ENCODE measurements around the gene LVRN. TPM values are rescaled to one million over a fixed set of nuclear protein-coding genes. Genes with fewer than 3 reads are reported as not detected.

LVRN gene
- total RNA-seq, 4 donors from 2014 or later, result 4.2 to 15.9 (median 11.7) TPM

DNA sequence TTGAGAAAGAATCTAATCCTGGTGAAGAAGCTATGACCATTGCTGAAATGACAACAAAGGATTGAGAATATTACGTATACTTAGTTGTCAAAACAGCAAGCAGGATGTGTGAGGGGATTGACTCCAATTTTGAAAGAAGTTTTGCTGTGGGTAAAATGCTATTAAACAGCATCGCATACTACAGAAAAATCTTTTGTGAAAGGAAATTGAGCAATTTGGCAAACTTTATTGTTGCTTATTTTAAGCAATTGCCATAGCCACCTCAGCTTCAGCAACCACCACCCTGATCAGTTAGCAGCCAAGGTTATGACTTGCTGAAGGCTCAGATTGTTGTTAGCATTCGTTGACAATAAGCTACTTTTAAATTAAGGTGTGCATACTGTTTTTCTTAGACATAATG is 47.5 kb downstream of the LVRN start:
- Histone ChIP-seq H3K27ac (no peak overlapping the region), H3K36me3 (no peaks in the 10 kb centered on the region), H3K9me3 (no peaks in the 10 kb centered on the region), H3K4me3 (no peak overlapping the region), H3K4me1 (no peaks in the 10 kb centered on the region), H3K27me3 (no peaks in the 10 kb centered on the region)
- TF ChIP-seq, protein P1, sequence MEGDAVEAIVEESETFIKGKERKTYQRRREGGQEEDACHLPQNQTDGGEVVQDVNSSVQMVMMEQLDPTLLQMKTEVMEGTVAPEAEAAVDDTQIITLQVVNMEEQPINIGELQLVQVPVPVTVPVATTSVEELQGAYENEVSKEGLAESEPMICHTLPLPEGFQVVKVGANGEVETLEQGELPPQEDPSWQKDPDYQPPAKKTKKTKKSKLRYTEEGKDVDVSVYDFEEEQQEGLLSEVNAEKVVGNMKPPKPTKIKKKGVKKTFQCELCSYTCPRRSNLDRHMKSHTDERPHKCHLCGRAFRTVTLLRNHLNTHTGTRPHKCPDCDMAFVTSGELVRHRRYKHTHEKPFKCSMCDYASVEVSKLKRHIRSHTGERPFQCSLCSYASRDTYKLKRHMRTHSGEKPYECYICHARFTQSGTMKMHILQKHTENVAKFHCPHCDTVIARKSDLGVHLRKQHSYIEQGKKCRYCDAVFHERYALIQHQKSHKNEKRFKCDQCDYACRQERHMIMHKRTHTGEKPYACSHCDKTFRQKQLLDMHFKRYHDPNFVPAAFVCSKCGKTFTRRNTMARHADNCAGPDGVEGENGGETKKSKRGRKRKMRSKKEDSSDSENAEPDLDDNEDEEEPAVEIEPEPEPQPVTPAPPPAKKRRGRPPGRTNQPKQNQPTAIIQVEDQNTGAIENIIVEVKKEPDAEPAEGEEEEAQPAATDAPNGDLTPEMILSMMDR (IDR thresholded peaks at IDR 0.05), result no peak
- TF ChIP-seq POLR2A (IDR thresholded peaks at IDR 0.05) (no peak), EP300 (IDR thresholded peaks at IDR 0.05) (no peak)
- WGBS, 2 donors, result 79 to 81% methylated on average over 3 of the region's 3 CpGs
- DNase-seq (ENCODE audit: low spot score in 2 of 2), result no peak

DNA sequence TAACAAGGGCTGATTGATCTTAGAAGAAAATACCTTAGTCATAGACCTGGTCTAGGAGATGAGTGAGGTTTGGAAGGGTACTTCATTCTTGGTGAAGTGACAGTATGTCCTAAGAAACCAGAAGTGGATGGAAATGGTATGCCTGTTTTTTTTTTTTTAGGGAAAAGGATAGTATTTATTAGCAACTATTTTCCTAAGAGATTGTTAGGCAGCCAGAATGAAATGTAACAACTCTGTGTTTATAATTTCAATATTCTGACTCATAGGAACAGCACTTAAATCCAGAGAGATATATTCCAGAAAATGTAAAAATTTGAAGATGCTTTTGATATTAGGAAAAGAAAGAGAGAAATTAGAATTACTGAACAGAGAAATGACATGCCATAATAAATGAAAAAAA is 48.8 kb downstream of the LVRN start:
- TF ChIP-seq EP300 (IDR thresholded peaks at IDR 0.05) (no peak), POLR2A (IDR thresholded peaks at IDR 0.05) (no peak)
- TF ChIP-seq, protein P1 (IDR thresholded peaks at IDR 0.05), result no peak
- Histone ChIP-seq H3K4me3 (no peak overlapping the region), H3K27ac (no peak overlapping the region), H3K9me3 (no peaks in the 10 kb centered on the region), H3K36me3 (no peaks in the 10 kb centered on the region), H3K27me3 (no peaks in the 10 kb centered on the region), H3K4me1 (no peaks in the 10 kb centered on the region)
- DNase-seq (ENCODE audit: low spot score in 2 of 2), result no peak

GRCh38 chr5:116013207-116013785 is 51.0 kb downstream of the LVRN start:
- no peak overlapping the region for H3K27ac ChIP-seq
- H3K4me3 ChIP-seq, result no peak overlapping the region
- H3K27me3 ChIP-seq, result no peaks in the 10 kb centered on the region
- H3K9me3 ChIP-seq, result no peaks in the 10 kb centered on the region
- H3K36me3 ChIP-seq, result no peaks in the 10 kb centered on the region
- WGBS, 2 donors, result 48 to 58% methylated on average over 6 of the region's 6 CpGs
- H3K4me1 ChIP-seq, result no peaks in the 10 kb centered on the region
- DNase-seq (ENCODE audit: low spot score in 2 of 2), result no peak
- no peak for TF ChIP-seq EP300 (IDR thresholded peaks at IDR 0.05)
- TF ChIP-seq, protein P1 (IDR thresholded peaks at IDR 0.05), result no peak
- TF ChIP-seq POLR2A (IDR thresholded peaks at IDR 0.05), result no peak

DNA sequence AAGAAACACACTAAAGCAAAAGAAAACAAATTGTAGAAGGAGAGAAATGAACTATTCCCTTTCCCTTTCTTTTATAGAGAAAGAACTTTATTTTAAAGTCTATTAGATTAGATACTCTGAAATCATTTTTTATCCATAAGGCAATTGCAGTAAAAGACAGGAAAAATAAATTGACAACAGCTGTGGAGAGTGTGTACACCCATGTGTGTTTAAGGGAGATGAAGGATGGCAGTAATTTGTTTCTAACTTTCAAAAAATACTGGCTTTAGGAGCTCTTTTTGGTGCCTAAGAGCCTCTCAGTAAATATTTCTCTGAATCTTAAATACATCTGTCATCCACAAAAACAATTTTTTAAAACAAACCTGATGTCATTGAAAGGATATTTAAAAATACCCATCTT is 51.7 kb downstream of the LVRN start:
- no peak overlapping the region for H3K27ac ChIP-seq
- TF ChIP-seq EP300 (IDR thresholded peaks at IDR 0.05) (no peak), POLR2A (IDR thresholded peaks at IDR 0.05) (no peak)
- TF ChIP-seq, protein P1 (IDR thresholded peaks at IDR 0.05), result no peak
- no peak overlapping the region for H3K4me3 ChIP-seq

DNA sequence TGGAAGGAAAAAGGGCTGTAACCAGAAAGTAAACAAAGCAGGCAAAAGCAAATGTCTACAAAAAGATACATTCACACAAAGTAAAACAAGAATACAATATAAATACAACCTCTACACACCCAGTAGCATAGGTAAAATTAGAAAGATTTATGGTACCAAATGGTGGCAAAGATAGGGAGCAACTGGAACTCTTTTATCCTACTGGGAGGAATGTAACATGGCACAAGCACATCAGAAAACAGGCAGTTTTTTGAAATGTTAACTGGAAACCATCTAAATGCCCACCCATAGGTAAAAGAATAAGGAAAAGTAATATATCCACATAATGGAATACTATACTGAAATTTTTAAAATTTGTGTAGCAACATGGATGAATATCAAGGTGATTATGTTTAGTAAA is 61.3 kb downstream of the LVRN start:
- H3K4me1 ChIP-seq, result no peaks in the 10 kb centered on the region

More for the DNA sequence above, 51.7 kb downstream of the LVRN start:
- Histone ChIP-seq H3K27me3 (no peaks in the 10 kb centered on the region), H3K36me3 (no peaks in the 10 kb centered on the region), H3K4me1 (no peaks in the 10 kb centered on the region), H3K9me3 (no peaks in the 10 kb centered on the region)
- DNase-seq (ENCODE audit: low spot score in 2 of 2), result no peak

More for the DNA sequence above, 61.3 kb downstream of the LVRN start:
- no peak for DNase-seq (ENCODE audit: low spot score in 2 of 2)
- Histone ChIP-seq H3K36me3 (no peaks in the 10 kb centered on the region), H3K27ac (no peak overlapping the region), H3K9me3 (no peaks in the 10 kb centered on the region), H3K27me3 (no peaks in the 10 kb centered on the region), H3K4me3 (no peak overlapping the region)
- TF ChIP-seq, protein P1 (IDR thresholded peaks at IDR 0.05), result no peak
- no peak for TF ChIP-seq POLR2A (IDR thresholded peaks at IDR 0.05)
- TF ChIP-seq EP300 (IDR thresholded peaks at IDR 0.05), result no peak

All from tibial nerve (tissue), 4 donors.